SK-N-SH treated with all-trans-retinoic acid at 6 μM for 48 hours (cell line): Measurements from ENCODE around the gene NINJ2.

ENCODE experiments used
- ARNTL ChIP-seq: fragments of 450-650 bp; formaldehyde crosslinking; IDR thresholded peaks from 2 replicates; pipeline ENCODE4 v1.5.0; 2020; ENCODE audit warnings: low read depth, mild to moderate bottlenecking, moderate library complexity, borderline replicate concordance
- BACH2 ChIP-seq: fragments of 250-450 bp; sonication (Bioruptor Pico); IDR thresholded peaks from 2 replicates; pipeline ENCODE4 v1.9.0; 2021; ENCODE audit warnings: mild to moderate bottlenecking, borderline replicate concordance
- CREB5 ChIP-seq: fragments of 250-450 bp; sonication (Bioruptor Pico); IDR thresholded peaks from 2 replicates; pipeline ENCODE4 v1.5.1; 2020; ENCODE audit warnings: low read depth, mild to moderate bottlenecking, moderate library complexity
- CSRNP3 ChIP-seq: fragments of 250-450 bp; sonication (Bioruptor Pico); IDR thresholded peaks from 2 replicates; pipeline ENCODE4 v1.5.1; 2021; ENCODE audit warnings: mild to moderate bottlenecking, moderate library complexity
- ESRRG ChIP-seq: fragments of 250-450 bp; sonication (Bioruptor Pico); IDR thresholded peaks from 2 replicates; pipeline ENCODE4 v1.6.1; 2021; ENCODE audit warnings: mild to moderate bottlenecking
- PATZ1 ChIP-seq: fragments of 250-450 bp; sonication (Bioruptor Pico); IDR thresholded peaks from 2 replicates; pipeline ENCODE4 v1.8.0; 2020; ENCODE audit warnings: mild to moderate bottlenecking, moderate library complexity, borderline replicate concordance
- TSHZ2 ChIP-seq: fragments of 250-450 bp; sonication (Bioruptor Pico); IDR thresholded peaks from 2 replicates; pipeline ENCODE4 v1.5.0; 2020; ENCODE audit warnings: mild to moderate bottlenecking, moderate library complexity
- ZFP3 ChIP-seq: fragments of 250-450 bp; sonication (Bioruptor Pico); IDR thresholded peaks from 2 replicates; pipeline ENCODE4 v1.5.0; 2020; ENCODE audit warnings: mild to moderate bottlenecking, moderate library complexity
- ZFP30 ChIP-seq: fragments of 450-650 bp; formaldehyde crosslinking; IDR thresholded peaks from 2 replicates; pipeline ENCODE4 v1.5.0; 2022; ENCODE audit warnings: mild to moderate bottlenecking, moderate library complexity
- ZNF565 ChIP-seq: fragments of 450-650 bp; formaldehyde crosslinking; conservative IDR thresholded peaks from 2 replicates; pipeline ENCODE4 v1.5.0; 2020; ENCODE audit warnings: low read depth, mild to moderate bottlenecking, moderate library complexity

GRCh38 chr12:534216-534615, 129.0 kb downstream of the NINJ2 start:
- no peak for TF ChIP-seq CREB5 (CRISPR knock-in tag)
- no peak for TF ChIP-seq PATZ1 (CRISPR knock-in tag)
- TF ChIP-seq TSHZ2 = no peak
- TF ChIP-seq ESRRG (CRISPR knock-in tag) = no peak
- TF ChIP-seq ZFP30 (CRISPR knock-in tag) = no peak
- TF ChIP-seq ZNF565 (CRISPR knock-in tag) = no peak
- no peak for TF ChIP-seq ARNTL (CRISPR knock-in tag)
- no peak for TF ChIP-seq ZFP3 (CRISPR knock-in tag)
- TF ChIP-seq CSRNP3 = no peak
- no peak for TF ChIP-seq BACH2 (CRISPR knock-in tag)
